GM20431 (cell line): ENCODE measurements around the gene CLEC6A.
"Not testable (repeated sequence)": the region's sequence is repeated elsewhere in the genome, so short reads cannot be mapped to it uniquely, and the experiment has no call there.

Experiments
- in situ Hi-C: fragments of 300-500 bp; cut with MseI, MboI; formaldehyde crosslinking; loops from one replicate; pipeline ENCODE4 v1.15.0; 2020; ENCODE audit warnings: low sequenced_read_pairs; ENCODE audit not compliant: unreplicated experiment

The CLEC6A gene

GRCh38 chr12:8491646-8492530, 36.1 kb downstream of the CLEC6A start:
- in situ Hi-C loops: no loop called here

- in situ Hi-C loops: no loop called here
These were observed 37.3 kb downstream of the CLEC6A start for GRCh38 chr12:8493084-8493483.

DNA sequence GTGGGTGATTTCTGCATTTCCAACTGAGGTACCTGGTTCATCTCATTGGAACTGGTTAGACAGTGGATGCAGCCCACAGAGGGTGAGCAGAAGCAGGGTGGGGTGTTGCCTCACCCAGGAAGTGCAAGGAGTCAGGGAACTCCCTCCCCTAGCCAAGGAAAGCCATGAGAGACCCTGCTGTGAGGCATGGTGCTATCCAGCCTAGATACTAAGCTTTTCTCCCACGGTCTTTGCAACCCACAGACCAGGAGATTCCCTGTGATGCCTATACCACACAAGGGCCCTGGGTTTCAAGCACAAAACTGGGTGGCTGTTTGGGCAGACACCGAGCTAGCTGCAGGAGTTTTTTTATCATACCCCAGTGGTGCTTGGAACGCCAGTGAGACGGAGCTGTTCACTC, 39.9 kb downstream of the CLEC6A start:
- in situ Hi-C loops: not testable (repeated sequence)

GRCh38 chr12:8496074-8496473, 40.3 kb downstream of the CLEC6A start:
- in situ Hi-C loops: not testable (repeated sequence)

GRCh38 chr12:8499616-8500015, 43.9 kb downstream of the CLEC6A start:
- in situ Hi-C loops: no loop called here

DNA sequence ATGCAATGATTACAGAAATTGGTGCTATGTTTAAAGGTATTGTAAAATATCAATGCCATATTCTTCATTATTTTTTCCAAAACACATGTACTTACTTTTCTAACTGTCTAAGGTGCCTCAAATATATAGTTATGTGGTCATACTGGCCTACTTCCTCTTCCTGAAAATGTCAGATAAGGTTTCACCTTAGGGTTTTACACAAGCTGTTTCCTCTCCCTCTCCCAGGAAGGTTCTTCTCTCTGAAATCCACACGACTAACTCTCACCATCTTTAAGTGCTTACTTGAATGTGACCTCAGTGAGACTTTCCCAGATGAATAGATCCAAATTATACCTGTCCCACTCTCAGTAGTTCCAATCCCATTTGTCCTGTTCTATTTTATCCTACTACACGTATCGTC, 46.0 kb downstream of the CLEC6A start:
- in situ Hi-C loops: no loop called here

DNA sequence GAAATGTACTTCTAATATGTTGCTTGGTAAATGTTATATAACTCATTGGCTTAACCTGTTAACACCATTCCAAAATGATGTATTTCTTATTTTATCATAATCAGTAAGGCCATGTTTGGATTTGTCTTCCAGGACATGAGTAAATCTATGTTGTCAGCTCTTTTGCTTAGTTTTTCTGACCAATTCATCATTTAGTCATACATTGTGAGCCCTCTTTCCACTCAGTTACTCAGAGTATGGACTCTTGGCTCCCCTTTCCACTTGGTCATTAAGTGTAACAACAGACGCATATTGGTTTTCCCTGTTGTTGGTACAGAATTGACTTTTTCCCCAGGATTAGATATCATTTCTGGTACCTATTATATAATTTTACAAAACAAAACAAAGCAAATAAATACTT, 48.6 kb downstream of the CLEC6A start:
- in situ Hi-C loops: no loop called here

DNA sequence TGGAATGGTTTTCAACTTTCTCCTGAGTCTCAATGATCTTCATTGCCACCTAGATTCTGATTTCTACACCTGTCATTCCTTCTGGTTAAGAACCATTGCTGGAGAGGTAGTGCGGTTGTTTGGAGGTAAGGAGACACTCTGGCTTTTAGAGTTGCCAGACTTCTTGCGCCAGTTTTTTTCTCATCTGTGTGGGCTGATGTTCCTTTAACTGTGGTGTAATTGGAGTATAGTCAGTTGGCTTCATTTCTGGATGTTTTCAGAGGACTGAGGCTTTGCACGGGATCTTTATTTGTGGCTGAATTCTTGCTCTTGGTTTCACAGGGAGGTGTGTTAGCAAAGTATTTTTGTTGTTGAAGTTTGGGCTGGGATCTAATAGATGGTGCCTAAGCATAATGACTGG, 51.8 kb downstream of the CLEC6A start:
- in situ Hi-C loops: no loop called here

- in situ Hi-C loops: no loop called here
These were observed 52.5 kb downstream of the CLEC6A start for GRCh38 chr12:8508223-8508622.

DNA sequence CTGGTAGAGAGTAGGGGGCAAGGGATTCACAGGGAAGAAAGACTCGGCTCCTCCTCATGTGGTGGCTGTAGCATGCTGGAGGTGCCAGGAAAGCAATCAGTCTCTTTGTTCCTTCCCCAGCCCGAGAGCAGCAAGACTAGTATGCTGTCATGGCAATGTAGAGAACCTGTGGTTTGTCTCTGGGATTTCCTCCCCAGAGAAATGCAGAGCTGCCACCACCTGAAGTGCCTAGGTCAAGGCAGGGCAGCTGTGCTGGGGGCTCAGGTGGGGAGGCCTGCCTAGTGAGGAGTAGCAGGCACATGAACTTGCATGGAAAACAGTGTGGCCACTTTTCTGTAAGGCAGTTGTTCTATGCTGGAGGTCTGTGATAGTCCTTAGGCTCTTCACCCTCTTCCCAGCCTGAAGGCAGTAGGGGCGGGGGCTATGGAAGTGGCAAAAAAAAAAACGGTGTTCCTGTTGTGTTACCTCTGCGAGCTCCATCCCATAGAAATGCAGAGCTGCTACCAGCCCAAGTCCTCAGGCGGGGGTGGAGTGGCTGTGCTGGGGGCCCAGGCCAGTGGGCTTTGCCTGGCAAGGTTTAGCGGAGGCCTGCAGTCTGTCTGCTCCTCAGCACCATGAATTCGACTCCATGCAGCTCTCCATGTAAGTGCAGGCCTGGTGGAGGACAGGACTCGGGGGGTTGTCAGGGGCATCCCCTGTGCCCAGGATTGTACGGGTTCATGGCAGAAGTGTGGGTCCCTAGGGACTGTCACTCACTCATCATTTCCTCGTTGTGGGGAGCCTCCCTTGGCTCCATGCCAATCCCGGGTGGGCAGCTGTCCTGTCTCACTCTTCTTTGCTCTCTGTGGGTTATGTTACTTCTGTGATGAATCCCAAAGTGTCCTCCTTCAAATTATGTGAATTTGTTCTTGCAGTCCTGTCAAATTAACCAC, 53.4 kb downstream of the CLEC6A start:
- in situ Hi-C loops: no loop called here

DNA sequence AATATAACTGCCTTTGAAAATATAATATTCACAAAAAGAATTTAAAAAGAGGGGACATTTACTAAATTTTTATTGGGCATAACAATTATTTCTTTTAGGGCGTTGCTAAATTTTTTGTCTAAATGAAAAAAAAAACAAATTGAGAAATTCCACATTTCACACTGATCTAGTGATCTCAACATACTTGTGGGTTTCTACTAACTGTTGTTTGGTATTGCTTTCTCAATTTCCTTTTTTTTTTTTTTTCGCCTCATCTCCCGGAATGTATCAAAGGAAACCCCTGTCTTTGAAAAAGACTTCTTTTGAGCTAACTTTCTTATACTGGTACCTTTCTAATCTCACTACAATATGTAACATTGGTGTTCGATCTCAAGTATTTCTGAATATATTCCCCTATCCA, 57.5 kb downstream of the CLEC6A start, which contains the start of gene CLEC4D:
Gene CLEC4D, plus strand, starts transcription at position 248 of the 400 bp plus-strand sequence. CDS start 230 bp downstream, outside the sequence.
- in situ Hi-C loops: no loop called here

DNA sequence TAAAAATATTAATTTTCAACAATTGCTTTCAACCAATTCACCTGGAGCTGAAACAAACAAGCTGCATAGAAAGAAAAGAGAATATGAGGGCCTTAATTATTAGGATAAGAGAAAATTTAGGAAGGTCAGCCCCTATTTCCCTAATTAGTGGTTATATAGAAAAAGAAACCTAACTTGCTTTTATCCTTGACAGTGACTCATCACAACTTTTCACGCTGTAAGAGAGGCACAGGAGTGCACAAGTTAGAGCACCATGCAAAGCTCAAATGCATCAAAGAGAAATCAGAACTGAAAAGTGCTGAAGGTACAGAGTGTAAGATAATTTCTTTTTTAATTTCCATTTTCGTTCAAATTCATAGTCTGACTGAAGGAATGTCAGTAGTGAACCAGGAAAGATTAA, 62.2 kb downstream of the CLEC6A start:
- in situ Hi-C loops: no loop called here

- in situ Hi-C loops: no loop called here
These were observed 63.4 kb downstream of the CLEC6A start for GRCh38 chr12:8519171-8519570.

GRCh38 chr12:8527250-8528130, 71.7 kb downstream of the CLEC6A start:
- in situ Hi-C loops: loop anchor here (25.0 kb wide), 1 partner anchor 360 kb away; no protein-coding TSS in a partner anchor
